Endothelial cell (in vitro differentiated cells): Measurements from ENCODE around the gene PIP5K1B. TPM values are rescaled to one million over a fixed set of nuclear protein-coding genes. Genes with fewer than 3 reads are reported as not detected.

ENCODE experiments used
- DNase-seq: peaks from one replicate; pipeline ENCODE4 v3.0.0; 2021; ENCODE audit warnings: low spot score
- H3K27ac Mint-ChIP-seq: one replicate; pipeline ENCODE4 v1.8.0; 2021; ENCODE audit warnings: mixed read lengths, inconsistent platforms; ENCODE audit not compliant: unreplicated experiment
- H3K27me3 Mint-ChIP-seq: one replicate; pipeline ENCODE4 v1.8.0; 2021; ENCODE audit warnings: mild to moderate bottlenecking, moderate library complexity, mixed read lengths, inconsistent platforms; ENCODE audit not compliant: unreplicated experiment
- H3K36me3 Mint-ChIP-seq: one replicate; pipeline ENCODE4 v1.8.0; 2021; ENCODE audit warnings: mild to moderate bottlenecking, low read depth, mixed read lengths, inconsistent platforms; ENCODE audit not compliant: unreplicated experiment
- H3K4me1 Mint-ChIP-seq: one replicate; pipeline ENCODE4 v1.8.0; 2021; ENCODE audit warnings: mild to moderate bottlenecking, mixed read lengths, inconsistent platforms; ENCODE audit not compliant: unreplicated experiment
- H3K4me3 Mint-ChIP-seq: one replicate; pipeline ENCODE4 v1.8.0; 2021; ENCODE audit warnings: mild to moderate bottlenecking, mixed read lengths, inconsistent platforms; ENCODE audit not compliant: unreplicated experiment
- H3K9me3 Mint-ChIP-seq: one replicate; pipeline ENCODE4 v1.8.0; 2021; ENCODE audit warnings: mixed read lengths, inconsistent platforms; ENCODE audit not compliant: unreplicated experiment
- total RNA-seq: library from RNA; stranded (reverse); fragmentation: NEBNext Ultra II Directional; extraction: Animal tissue kit (Norgen Biotek cat#: 25700); gene quantifications from one replicate; pipeline ENCODE4 v1.2.1, GENCODE V29; 2021; ENCODE audit not compliant: unreplicated experiment
- TF ChIP-seq, protein P1 (sequence below): fragments of 200-600 bp; sonication (generic); IDR thresholded peaks from one replicate; pipeline ENCODE4 v1.5.0; 2021; ENCODE audit warnings: antibody characterized with exemption; ENCODE audit not compliant: unreplicated experiment

Gene PIP5K1B
- total RNA-seq, 1 donor from 2014 or later: 1.8 TPM

DNA sequence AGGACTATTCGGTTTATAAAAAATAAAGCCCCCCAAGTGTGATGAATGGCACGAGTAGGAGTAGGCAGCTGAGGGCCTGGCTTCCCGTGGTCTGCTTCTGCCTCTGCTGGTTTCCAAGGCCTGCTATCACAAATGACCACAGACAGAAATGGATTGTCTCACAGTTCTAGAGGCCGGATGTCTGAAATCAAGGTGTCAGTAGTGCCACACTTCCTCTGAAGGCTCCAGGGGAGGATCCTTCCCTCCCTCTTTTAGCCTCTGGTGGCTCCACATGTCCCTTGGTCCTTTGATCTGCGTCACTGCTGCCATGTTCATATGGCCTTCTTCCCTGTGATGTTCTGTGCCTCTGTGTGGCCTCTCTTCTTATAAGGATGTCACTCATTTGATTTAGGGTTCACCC is 293.8 kb downstream of the PIP5K1B start:
- no peak overlapping the region for H3K4me3 Mint-ChIP-seq
- no peaks in the 10 kb centered on the region for H3K27me3 Mint-ChIP-seq
- no peak for DNase-seq
- H3K36me3 Mint-ChIP-seq: no peaks in the 10 kb centered on the region
- peaks cover 18% of the 10 kb centered on the region for H3K4me1 Mint-ChIP-seq
- H3K27ac Mint-ChIP-seq: no peak overlapping the region
- TF ChIP-seq, protein P1, sequence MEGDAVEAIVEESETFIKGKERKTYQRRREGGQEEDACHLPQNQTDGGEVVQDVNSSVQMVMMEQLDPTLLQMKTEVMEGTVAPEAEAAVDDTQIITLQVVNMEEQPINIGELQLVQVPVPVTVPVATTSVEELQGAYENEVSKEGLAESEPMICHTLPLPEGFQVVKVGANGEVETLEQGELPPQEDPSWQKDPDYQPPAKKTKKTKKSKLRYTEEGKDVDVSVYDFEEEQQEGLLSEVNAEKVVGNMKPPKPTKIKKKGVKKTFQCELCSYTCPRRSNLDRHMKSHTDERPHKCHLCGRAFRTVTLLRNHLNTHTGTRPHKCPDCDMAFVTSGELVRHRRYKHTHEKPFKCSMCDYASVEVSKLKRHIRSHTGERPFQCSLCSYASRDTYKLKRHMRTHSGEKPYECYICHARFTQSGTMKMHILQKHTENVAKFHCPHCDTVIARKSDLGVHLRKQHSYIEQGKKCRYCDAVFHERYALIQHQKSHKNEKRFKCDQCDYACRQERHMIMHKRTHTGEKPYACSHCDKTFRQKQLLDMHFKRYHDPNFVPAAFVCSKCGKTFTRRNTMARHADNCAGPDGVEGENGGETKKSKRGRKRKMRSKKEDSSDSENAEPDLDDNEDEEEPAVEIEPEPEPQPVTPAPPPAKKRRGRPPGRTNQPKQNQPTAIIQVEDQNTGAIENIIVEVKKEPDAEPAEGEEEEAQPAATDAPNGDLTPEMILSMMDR: no peak
- no peaks in the 10 kb centered on the region for H3K9me3 Mint-ChIP-seq

DNA sequence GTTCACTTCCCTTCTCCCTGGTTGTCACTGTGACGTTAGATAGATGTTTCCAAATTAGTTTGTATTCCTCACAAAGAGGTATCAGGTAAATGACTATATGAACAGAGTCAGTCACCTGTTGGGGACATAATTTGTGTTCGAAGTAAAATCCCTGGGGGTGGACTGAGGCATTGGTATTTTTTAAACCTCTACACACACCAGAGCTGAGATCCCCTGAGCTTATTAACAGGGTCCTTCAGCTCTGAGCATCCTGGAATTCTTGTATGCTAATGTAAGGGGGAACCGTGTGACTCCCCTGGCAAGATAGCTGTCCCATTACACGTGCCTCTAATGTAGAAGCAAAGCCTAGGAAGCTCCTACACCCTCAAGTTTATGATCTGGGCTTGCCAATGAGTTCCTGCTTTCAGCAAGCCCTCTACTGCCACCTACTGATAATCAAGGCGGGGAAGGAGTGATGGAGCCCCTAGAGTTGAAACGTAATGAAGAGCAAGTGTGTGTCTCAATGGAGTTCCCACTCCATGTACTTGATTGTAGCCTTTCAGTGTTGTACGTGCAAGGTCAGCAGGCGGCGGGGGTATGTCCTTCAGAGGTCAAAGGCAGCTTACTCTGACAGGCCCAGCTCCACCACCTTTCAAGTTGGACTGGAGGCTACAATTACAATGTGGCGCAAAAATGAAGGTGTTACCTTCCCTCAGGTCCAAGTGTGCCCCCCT is 294.5 kb downstream of the PIP5K1B start:
- Mint-ChIP-seq H3K9me3 (no peaks in the 10 kb centered on the region), H3K4me1 (peaks cover 18% of the 10 kb centered on the region), H3K27ac (no peak overlapping the region), H3K36me3 (no peaks in the 10 kb centered on the region), H3K27me3 (no peaks in the 10 kb centered on the region), H3K4me3 (no peak overlapping the region)
- TF ChIP-seq, protein P1: peak; percentile 53
- peak; percentile 70 for DNase-seq

DNA sequence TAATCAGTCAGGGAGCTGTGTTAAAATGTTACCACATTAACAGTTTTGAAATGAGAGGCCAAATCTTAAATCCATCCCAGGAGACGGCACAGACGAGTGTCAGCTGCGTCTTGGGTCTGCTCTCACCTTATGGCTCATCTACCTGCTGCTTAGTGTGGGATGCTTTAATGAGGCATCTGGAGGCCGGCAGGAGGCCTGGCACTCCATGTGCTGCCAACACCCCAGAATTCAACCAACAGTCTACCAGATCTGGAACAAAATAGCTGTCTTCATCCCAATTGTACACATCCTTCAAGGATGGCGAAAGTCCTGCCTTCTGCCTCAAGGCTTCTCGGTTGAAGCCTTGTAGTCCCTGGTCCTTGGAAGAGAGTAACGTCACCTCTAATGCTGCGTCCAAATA is 296.9 kb downstream of the PIP5K1B start:
- TF ChIP-seq, protein P1: no peak
- no peak for DNase-seq
- H3K4me3 Mint-ChIP-seq: no peak overlapping the region
- peaks cover 18% of the 10 kb centered on the region for H3K4me1 Mint-ChIP-seq
- no peaks in the 10 kb centered on the region for H3K9me3 Mint-ChIP-seq
- no peaks in the 10 kb centered on the region for H3K27me3 Mint-ChIP-seq
- no peak overlapping the region for H3K27ac Mint-ChIP-seq
- no peaks in the 10 kb centered on the region for H3K36me3 Mint-ChIP-seq

DNA sequence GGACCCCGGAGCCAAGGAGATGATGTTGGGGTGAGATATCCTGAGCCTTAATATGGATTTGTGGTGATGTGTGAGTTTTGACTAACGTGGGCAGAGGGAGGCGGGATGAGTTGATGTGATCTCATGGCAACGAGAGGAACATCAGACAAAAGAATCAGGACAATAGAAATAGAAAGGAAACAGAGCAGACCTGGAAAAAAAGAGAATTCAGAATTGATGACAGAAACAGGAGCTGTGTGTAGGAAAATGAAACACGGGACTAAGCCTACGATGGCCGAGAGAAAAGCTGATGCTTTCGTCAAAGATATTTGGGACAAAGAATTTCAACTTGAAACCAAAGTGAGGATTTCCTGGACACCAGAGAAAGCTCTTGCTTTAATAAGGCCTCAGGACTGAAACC is 298.0 kb downstream of the PIP5K1B start:
- Mint-ChIP-seq H3K9me3 (no peaks in the 10 kb centered on the region), H3K4me1 (peaks cover 18% of the 10 kb centered on the region), H3K27ac (peak overlapping the region; percentile 24), H3K4me3 (no peak overlapping the region), H3K27me3 (no peaks in the 10 kb centered on the region), H3K36me3 (no peaks in the 10 kb centered on the region)
- TF ChIP-seq, protein P1: no peak
- DNase-seq: no peak

DNA sequence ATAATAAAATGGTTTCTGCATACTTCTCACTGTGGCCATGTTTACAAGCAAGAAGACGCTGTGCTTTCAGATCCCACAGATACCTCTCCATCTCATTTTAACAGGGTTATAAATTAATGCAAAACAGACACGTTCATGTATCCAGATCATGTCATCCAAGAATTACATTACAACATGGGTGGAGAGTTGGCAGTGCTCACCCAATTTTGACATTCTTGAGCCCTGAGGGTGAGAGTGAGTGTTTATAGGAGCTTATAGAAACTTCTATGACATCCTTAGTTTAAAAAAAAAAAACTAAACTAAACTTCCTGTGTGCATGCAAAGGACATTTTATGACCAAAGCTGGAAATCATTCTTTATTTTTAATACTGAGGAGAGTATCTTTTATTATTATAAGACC is 299.8 kb downstream of the PIP5K1B start:
- Mint-ChIP-seq H3K36me3 (no peaks in the 10 kb centered on the region), H3K27ac (no peak overlapping the region), H3K9me3 (no peaks in the 10 kb centered on the region), H3K4me1 (peaks cover 3% of the 10 kb centered on the region), H3K27me3 (no peaks in the 10 kb centered on the region), H3K4me3 (no peak overlapping the region)
- DNase-seq: no peak
- TF ChIP-seq, protein P1: no peak
